ENCODE data around the gene CACNA2D1.
A peak's percentile ranks its signal among the peaks of the same experiment; 100 is the strongest.

The CACNA2D1 gene

GRCh38 chr7:82204694-82205093 is 238.9 kb downstream of the CACNA2D1 start:
- peak; percentile 51 for TF ChIP-seq USF1 (IDR thresholded peaks at IDR 0.05)
- TF ChIP-seq TCF12 (IDR thresholded peaks at IDR 0.05; ENCODE audit: low read depth): no peak
- no peak for TF ChIP-seq CREB1 (IDR thresholded peaks at IDR 0.05; ENCODE audit: low read depth)
- TF ChIP-seq, protein P1, sequence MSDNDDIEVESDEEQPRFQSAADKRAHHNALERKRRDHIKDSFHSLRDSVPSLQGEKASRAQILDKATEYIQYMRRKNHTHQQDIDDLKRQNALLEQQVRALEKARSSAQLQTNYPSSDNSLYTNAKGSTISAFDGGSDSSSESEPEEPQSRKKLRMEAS (IDR thresholded peaks at IDR 0.05): 0 out of 2 replicates have a peak, but pooled peaks have one; percentile 25

- TF ChIP-seq, protein P2, sequence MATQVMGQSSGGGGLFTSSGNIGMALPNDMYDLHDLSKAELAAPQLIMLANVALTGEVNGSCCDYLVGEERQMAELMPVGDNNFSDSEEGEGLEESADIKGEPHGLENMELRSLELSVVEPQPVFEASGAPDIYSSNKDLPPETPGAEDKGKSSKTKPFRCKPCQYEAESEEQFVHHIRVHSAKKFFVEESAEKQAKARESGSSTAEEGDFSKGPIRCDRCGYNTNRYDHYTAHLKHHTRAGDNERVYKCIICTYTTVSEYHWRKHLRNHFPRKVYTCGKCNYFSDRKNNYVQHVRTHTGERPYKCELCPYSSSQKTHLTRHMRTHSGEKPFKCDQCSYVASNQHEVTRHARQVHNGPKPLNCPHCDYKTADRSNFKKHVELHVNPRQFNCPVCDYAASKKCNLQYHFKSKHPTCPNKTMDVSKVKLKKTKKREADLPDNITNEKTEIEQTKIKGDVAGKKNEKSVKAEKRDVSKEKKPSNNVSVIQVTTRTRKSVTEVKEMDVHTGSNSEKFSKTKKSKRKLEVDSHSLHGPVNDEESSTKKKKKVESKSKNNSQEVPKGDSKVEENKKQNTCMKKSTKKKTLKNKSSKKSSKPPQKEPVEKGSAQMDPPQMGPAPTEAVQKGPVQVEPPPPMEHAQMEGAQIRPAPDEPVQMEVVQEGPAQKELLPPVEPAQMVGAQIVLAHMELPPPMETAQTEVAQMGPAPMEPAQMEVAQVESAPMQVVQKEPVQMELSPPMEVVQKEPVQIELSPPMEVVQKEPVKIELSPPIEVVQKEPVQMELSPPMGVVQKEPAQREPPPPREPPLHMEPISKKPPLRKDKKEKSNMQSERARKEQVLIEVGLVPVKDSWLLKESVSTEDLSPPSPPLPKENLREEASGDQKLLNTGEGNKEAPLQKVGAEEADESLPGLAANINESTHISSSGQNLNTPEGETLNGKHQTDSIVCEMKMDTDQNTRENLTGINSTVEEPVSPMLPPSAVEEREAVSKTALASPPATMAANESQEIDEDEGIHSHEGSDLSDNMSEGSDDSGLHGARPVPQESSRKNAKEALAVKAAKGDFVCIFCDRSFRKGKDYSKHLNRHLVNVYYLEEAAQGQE (IDR thresholded peaks at IDR 0.05; ENCODE audit: low read depth): no peak
- no peak for TF ChIP-seq TCF12 (IDR thresholded peaks at IDR 0.05; ENCODE audit: low read depth)
- no peak for TF ChIP-seq RAD21 (IDR thresholded peaks at IDR 0.05; ENCODE audit: low read depth)
- no peak for TF ChIP-seq EGR1 (IDR thresholded peaks at IDR 0.05)
- TF ChIP-seq EP300 (IDR thresholded peaks at IDR 0.05; ENCODE audit: borderline replicate concordance): no peak
These were observed 240.6 kb downstream of the CACNA2D1 start for GRCh38 chr7:82202965-82203364.

DNA sequence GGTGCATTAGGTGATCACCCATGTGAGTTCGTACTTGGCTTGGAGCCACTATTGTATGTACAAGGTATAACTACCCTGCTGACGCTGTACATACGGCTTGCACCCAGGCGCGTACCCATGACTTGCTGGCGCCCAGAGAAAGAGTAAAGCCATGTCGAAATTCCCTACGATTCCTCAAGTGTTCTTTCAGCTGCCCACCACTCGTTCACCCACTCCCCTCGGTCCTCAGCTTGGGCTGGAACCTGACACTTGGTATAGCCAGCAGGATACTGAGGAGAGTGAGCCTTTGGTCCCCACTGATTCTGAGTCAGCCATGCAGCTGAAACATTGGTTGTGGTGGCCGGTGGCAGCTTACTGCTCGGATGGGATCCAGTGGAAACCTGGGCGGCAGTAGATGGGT is 241.5 kb downstream of the CACNA2D1 start:
- no peak for TF ChIP-seq TCF12 (IDR thresholded peaks at IDR 0.05; ENCODE audit: low read depth)
- no peak for TF ChIP-seq CEBPB (IDR thresholded peaks at IDR 0.05)
- TF ChIP-seq NFIC (IDR thresholded peaks at IDR 0.05): no peak
- TF ChIP-seq ZBTB7A (IDR thresholded peaks at IDR 0.05; ENCODE audit: low read depth): no peak
- TF ChIP-seq, protein P1 (IDR thresholded peaks at IDR 0.05): no peak
- TF ChIP-seq, protein P2 (IDR thresholded peaks at IDR 0.05; ENCODE audit: low read depth): no peak
- TF ChIP-seq USF1 (IDR thresholded peaks at IDR 0.05): no peak
- no peak for TF ChIP-seq RAD21 (IDR thresholded peaks at IDR 0.05; ENCODE audit: low read depth)
- no peak for TF ChIP-seq FOXM1 (IDR thresholded peaks at IDR 0.05; ENCODE audit: borderline replicate concordance, low read depth)
- no peak for TF ChIP-seq TAF1 (IDR thresholded peaks at IDR 0.05; ENCODE audit: low read depth)
- no peak for TF ChIP-seq EGR1 (IDR thresholded peaks at IDR 0.05)
- TF ChIP-seq CREB1 (IDR thresholded peaks at IDR 0.05; ENCODE audit: low read depth): no peak
- TF ChIP-seq EP300 (IDR thresholded peaks at IDR 0.05; ENCODE audit: borderline replicate concordance): no peak
- TF ChIP-seq TEAD4 (IDR thresholded peaks at IDR 0.05): no peak
- TF ChIP-seq YY1 (IDR thresholded peaks at IDR 0.05; ENCODE audit: low read depth): no peak

GRCh38 chr7:82200601-82201000 is 243.0 kb downstream of the CACNA2D1 start:
- no peak for TF ChIP-seq CEBPB (IDR thresholded peaks at IDR 0.05)
- no peak for TF ChIP-seq NFIC (IDR thresholded peaks at IDR 0.05)
- no peak for TF ChIP-seq CREB1 (IDR thresholded peaks at IDR 0.05; ENCODE audit: low read depth)
- TF ChIP-seq USF1 (IDR thresholded peaks at IDR 0.05): no peak
- TF ChIP-seq TEAD4 (IDR thresholded peaks at IDR 0.05): no peak
- TF ChIP-seq YY1 (IDR thresholded peaks at IDR 0.05; ENCODE audit: low read depth): no peak
- TF ChIP-seq RAD21 (IDR thresholded peaks at IDR 0.05; ENCODE audit: low read depth): no peak
- TF ChIP-seq, protein P2 (IDR thresholded peaks at IDR 0.05; ENCODE audit: low read depth): no peak
- TF ChIP-seq EGR1 (IDR thresholded peaks at IDR 0.05): no peak
- TF ChIP-seq TCF12 (IDR thresholded peaks at IDR 0.05; ENCODE audit: low read depth): no peak
- TF ChIP-seq TAF1 (IDR thresholded peaks at IDR 0.05; ENCODE audit: low read depth): no peak
- TF ChIP-seq EP300 (IDR thresholded peaks at IDR 0.05; ENCODE audit: borderline replicate concordance): no peak
- no peak for TF ChIP-seq ZBTB7A (IDR thresholded peaks at IDR 0.05; ENCODE audit: low read depth)

Measured in Ishikawa (cell line).